Fibroblast of skin of scalp (primary cell): ENCODE measurements around the gene CASK. TPM values are rescaled to one million over a fixed set of nuclear protein-coding genes. Genes with fewer than 3 reads are reported as not detected.

Experiments
- DNase-seq: peaks from one replicate; pipeline ENCODE4 v3.0.0-alpha.2; 2013
- polyA plus RNA-seq, 2 experiments: library from polyadenylated mRNA; unstranded; fragments of 120-200 nt; gene quantifications; one replicate each; pipeline ENCODE4 v1.2.1, GENCODE V29; 2013; ENCODE audit not compliant: insufficient read length in 2 of 2

The CASK gene
- polyA plus RNA-seq (2013, experiment 1 of 2; ENCODE audit: insufficient read length) = 17.5 TPM
- polyA plus RNA-seq (2013, experiment 2 of 2; ENCODE audit: insufficient read length) = 20.3 TPM

- DNase-seq = peak; percentile 94
Observed at GRCh38 chrX:41923211-41923977, at the start of gene CASK. CASK (minus strand) TSS chrX:41923554; CDS start chrX:41922988, 566 bp downstream.

DNA sequence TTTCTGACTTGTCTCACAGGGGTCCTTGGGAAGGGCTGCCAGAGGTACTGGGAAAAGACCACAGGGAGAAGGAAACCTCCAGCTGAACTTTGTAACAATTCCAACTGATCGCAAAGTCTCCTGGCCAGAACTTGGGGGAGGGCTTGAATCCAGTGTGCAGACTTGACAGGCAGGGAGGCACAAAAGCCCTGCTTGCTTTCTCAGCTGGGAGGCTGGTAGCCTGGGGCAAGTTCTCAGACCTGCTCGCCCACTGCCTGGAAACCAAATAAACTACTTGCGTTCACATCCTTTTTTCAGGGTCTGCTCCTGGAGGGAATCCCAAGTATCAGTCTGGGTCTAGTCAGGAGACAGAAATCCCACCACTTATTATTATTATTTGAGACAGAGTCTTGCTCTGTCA is 48.0 kb upstream of the CASK start:
- no peak for DNase-seq

DNA sequence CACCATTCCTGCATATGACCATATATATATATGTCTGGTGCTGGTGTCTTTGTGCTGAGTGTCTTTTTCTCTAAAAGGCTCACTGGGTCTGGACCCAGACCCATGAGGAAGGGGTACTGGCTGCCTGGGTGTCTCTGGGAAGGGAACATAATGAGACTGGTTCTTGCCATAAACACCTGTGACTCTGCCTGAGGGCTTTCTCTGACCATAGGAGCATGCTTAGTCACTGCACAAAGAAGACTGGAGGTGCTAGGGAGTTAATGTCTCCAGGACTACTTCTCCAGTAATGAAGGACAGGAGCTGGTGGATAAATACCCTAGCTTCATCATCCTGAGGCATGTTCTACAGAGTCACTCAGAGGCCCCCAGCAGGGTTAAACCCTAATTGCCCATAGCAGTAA is 47.1 kb upstream of the CASK start:
- DNase-seq = no peak

- no peak for DNase-seq
Observed at GRCh38 chrX:41963348-41963747, 40.0 kb upstream of the CASK start.

DNA sequence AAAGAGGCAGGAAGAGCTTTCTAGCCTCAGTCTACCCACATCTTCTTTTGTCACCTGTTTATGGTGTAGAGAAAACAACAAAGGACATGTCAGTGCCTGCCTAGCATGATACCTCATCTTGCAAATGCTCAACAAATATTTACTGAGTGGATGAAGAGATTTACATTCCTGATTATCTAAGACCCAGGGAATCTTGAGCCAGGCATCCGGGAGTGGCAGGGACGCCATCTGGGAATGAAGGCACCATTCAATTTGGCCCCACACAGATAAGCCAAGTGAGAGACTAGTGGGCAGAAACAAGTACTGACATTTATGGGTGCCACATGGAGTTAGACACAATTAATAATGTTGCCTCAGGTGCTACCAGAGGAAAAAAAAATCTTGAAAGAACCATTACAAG is 36.8 kb upstream of the CASK start:
- no peak for DNase-seq

DNA sequence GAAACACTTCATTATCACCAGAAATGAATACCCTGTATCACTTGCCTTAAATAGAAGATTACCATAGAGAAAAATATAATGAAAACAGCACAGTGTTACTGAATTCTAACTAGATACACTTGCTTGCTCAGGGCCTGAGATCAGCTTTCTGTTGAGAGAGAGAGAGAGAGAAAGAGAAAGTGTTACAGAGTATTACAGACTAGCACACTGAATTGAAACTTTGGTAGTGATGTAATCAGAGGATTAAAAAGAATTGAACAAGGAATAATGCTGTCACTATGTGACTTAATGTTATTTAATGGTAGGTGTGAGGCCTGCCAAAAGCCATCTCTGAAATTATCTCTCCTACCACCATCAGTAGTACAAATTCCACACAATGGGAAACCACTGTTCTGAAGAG is 35.5 kb upstream of the CASK start:
- no peak for DNase-seq

DNA sequence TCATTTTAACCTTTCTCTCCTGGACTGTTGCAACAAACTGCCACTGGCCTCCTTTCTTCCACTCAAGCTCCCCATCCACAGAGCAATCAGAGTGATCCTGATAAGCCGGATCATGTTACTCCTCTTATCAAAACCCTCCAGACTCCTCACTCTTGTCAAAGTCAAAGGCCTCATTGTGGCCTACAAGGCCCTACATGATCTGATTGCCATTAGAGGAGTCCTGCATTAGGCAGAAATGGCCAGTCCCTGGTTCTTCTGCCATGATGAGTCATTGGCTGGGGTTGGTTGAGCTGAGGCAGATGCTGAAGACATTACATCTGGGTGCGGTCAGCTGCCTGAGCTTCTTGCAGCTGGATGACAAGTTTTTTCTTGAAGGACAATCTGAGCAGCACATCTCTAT is 32.7 kb upstream of the CASK start:
- DNase-seq = no peak

- no peak for DNase-seq
Observed at GRCh38 chrX:41952102-41952501, 28.7 kb upstream of the CASK start.

- DNase-seq = no peak
Observed at GRCh38 chrX:41946989-41947612, 23.7 kb upstream of the CASK start.

GRCh38 chrX:41946235-41946634 is 22.9 kb upstream of the CASK start:
- no peak for DNase-seq

DNA sequence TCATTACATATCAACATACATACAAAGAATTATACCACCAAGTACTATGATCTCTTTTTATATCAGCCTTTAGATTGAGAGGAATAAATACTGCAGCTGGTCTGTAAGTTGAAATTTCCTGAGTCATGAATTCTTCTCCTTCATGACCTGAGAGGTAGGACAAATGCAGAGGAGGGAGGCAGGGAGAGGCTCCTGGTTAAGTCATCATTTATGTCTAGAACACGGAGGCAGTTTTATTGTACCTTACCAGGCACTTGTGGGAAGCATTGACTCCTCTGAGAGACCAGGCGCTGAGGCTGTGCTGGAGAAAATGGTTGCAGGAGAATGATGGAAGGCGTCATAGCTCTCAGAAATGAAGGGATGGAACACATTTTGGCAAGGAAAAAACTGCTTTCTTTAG is 12.5 kb upstream of the CASK start:
- no peak for DNase-seq

DNA sequence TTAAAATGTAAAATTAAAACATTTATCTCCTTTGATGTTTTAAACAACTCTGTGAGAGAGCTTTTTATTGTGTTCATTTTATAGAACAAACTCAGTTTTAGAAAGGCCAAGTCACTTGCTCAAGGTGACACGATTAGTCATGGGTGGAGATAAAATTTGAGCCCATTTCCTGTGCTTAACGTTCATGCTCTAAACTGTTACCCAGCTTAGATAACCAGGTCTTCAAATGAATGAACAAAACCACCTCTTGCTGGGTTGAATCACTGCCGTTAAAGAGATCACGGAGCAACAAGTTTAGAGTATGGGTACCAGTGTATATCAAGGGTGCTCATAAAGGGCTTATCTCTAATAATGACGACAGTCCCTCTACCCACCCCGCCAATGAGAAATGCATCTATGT is 10.2 kb upstream of the CASK start:
- no peak for DNase-seq

GRCh38 chrX:41932885-41933284 is 9.5 kb upstream of the CASK start:
- DNase-seq = no peak

GRCh38 chrX:41931591-41931990 is 8.2 kb upstream of the CASK start:
- DNase-seq = no peak

DNA sequence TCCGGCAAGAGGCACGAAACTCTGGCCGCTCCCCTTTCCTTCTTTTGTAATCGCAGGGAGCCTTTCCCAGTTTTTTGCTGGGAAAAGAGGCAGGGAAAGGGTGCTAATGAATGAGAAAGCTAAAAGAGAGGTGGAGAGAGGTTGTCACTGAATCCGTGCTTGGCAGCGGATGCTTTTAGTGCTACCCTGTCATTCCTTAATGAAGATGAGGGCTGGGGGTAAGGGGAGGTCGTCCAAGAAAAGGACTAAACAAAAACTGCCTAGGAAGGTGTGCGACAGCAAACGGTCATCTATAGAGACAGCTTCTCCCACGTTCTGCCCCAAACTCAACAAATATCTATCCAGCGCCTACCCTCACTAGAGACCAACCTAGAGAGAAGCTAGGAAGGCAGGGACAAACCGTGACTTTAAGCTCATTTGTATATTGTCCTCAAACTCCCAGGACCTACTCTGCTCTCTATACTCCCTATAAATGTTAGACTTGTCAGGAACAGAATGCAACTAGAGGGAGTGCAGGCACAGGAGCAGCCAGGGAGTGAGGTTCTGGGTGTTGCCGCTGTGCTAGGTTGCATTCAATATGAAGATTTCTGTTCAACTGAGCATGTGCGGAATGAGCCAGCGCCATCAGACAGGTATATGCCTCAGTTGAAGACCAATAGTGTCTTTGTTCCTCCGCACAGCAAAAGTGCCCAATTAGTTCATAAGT is 777 bp upstream of the CASK start:
- DNase-seq = peak; percentile 29

GRCh38 chrX:41922431-41923151 is 763 bp downstream of the CASK start:
- DNase-seq = peak; percentile 29

- peak; percentile 15 for DNase-seq
Observed at GRCh38 chrX:41921492-41922430, 1.6 kb downstream of the CASK start.

DNA sequence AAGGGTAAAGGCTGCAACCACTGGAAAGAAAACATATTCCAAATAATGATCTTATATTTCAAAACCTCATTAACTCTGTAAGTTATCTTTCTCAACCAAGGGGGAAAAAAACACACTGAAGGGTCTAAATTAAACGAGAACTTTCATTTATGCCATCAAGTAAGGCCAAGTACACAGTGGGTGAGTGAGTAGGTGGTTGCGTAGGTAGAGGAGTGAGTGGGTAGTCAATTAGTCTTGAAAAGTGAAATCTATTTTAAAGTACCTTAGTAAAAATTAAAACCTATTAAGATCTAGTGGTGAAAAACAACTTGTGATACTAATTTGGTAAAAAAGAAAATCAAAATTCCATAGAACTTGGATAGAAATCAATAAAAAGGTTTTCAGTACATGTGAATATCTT is 3.5 kb downstream of the CASK start:
- no peak for DNase-seq

DNA sequence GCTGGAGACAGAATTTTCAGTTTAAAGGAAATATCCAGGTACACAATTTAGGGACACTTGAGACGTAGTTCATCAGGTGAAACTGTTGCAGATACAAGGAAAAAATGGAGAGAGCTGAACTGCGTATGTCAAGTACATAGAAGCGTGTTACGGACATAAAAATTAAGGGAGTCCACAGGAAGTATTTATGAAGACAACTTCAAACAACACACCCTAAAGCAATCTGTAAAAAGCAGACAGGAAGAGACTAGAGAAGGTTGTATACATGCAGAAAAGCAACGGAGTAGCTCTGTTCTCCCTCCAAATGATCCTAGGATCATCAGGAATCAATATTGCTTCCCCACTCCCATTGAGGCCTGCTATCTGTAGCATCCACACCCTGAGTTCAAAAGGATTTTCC is 5.8 kb downstream of the CASK start:
- DNase-seq = no peak

GRCh38 chrX:41913476-41913875 is 9.9 kb downstream of the CASK start:
- DNase-seq = no peak

DNA sequence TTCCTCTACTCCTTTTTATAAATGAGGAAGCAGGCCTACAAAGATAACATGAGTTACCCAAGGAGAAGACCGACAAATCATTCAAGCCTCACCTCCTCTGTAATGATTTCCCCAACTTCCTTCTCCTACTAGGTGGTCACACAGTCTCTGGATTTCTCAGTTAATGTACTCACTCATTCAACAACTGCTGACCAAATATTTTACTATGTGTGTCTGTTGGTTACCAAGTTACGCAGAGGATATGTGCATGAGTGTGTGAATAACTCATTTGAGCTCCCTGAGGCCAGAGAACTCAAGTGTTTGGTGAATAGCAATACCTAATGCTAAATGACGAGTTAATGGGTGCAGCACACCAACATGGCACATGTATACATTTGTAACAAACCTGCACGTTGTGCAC is 10.4 kb downstream of the CASK start:
- DNase-seq = peak; percentile 1

DNA sequence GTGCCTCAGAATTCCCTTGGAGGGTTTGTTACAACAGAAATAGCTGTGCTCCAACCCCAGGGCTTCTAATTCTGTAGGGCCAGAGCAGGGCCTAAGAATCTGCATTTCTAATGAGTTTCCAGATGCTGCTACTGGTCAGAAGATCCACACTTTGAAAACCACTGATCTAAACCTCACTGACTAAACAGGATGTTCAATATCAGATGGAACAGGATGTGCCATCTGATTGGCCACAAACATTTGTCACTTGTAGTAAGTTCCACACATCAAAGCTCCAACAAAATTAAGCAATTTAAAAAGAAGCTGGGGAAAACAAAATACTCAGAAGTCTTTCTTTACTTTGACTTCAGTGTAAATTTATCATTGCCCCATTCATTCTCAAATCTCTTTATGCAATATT is 14.3 kb downstream of the CASK start:
- no peak for DNase-seq
